HG02588 (cell line): Measurements from ENCODE around the gene GLRX5.
"Not testable (repeated sequence)": the region's sequence is repeated elsewhere in the genome, so short reads cannot be mapped to it uniquely, and the experiment has no call there.

Experiments
- ATAC-seq: cut with Tn5 transposase; IDR thresholded peaks from one replicate; pipeline ENCODE4 v1.9.1; 2021; ENCODE audit warnings: mild to moderate bottlenecking, moderate library complexity; ENCODE audit not compliant: unreplicated experiment

GLRX5 gene

GRCh38 chr14:95549656-95550585, 15.1 kb downstream of the GLRX5 start:
- ATAC-seq: no peak

GRCh38 chr14:95551435-95551834, 16.6 kb downstream of the GLRX5 start:
- ATAC-seq: no peak

GRCh38 chr14:95553141-95553540, 18.3 kb downstream of the GLRX5 start:
- no peak for ATAC-seq

- ATAC-seq: no peak
Observed at GRCh38 chr14:95555053-95555452, 20.2 kb downstream of the GLRX5 start.

GRCh38 chr14:95557291-95557690, 22.4 kb downstream of the GLRX5 start:
- ATAC-seq: no peak

GRCh38 chr14:95557832-95558231, 23.0 kb downstream of the GLRX5 start:
- ATAC-seq: no peak

GRCh38 chr14:95559203-95559602, 24.4 kb downstream of the GLRX5 start:
- no peak for ATAC-seq

GRCh38 chr14:95561001-95561412, 26.2 kb downstream of the GLRX5 start:
- peak; percentile 75 for ATAC-seq

- no peak for ATAC-seq
Observed at GRCh38 chr14:95562892-95563685, 28.2 kb downstream of the GLRX5 start.

- no peak for ATAC-seq
Observed at GRCh38 chr14:95564060-95564459, 29.2 kb downstream of the GLRX5 start.

GRCh38 chr14:95569440-95569839, 34.6 kb downstream of the GLRX5 start:
- no peak for ATAC-seq

GRCh38 chr14:95573313-95573712, 38.5 kb downstream of the GLRX5 start:
- no peak for ATAC-seq

GRCh38 chr14:95575840-95576473, 41.1 kb downstream of the GLRX5 start:
- no peak for ATAC-seq

- ATAC-seq: peak; percentile 94
Observed at GRCh38 chr14:95577067-95577800, 42.4 kb downstream of the GLRX5 start.

GRCh38 chr14:95577870-95578269, 43.0 kb downstream of the GLRX5 start:
- ATAC-seq: no peak

- not testable (repeated sequence) for ATAC-seq
Observed at GRCh38 chr14:95583836-95584617, 49.2 kb downstream of the GLRX5 start.

- ATAC-seq: no peak
Observed at GRCh38 chr14:95585953-95586620, 51.2 kb downstream of the GLRX5 start.

- ATAC-seq: not testable (repeated sequence)
Observed at GRCh38 chr14:95591182-95591581, 56.3 kb downstream of the GLRX5 start.
